GM18861 (cell line): ENCODE results near the gene TSPAN2.
"Not testable (repeated sequence)": the region's sequence is repeated elsewhere in the genome, so short reads cannot be mapped to it uniquely, and the experiment has no call there.

ENCODE experiments used
- ATAC-seq: cut with Tn5 transposase; IDR thresholded peaks from one replicate; pipeline ENCODE4 v1.9.1; 2021; ENCODE audit not compliant: unreplicated experiment

TSPAN2 gene

DNA sequence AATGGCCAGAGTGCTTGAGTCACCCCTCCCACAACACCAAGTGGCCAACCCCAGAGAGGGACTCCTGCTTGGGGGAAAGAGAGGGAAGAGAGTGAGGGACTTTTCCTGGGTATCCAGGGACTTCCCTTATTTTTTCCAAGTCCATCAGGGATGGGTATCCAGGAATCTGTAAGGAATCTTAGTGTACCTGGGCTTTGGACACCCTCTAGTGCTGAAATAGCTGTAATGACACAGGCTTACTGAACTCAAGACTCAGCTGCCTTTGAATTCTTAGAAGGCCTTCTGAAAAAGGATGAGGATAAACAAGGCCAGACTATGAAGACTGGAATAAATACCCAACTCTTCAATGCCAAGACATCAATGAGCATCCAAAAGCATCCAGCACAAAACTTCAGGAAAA is 47.6 kb downstream of the TSPAN2 start:
- ATAC-seq, result no peak

DNA sequence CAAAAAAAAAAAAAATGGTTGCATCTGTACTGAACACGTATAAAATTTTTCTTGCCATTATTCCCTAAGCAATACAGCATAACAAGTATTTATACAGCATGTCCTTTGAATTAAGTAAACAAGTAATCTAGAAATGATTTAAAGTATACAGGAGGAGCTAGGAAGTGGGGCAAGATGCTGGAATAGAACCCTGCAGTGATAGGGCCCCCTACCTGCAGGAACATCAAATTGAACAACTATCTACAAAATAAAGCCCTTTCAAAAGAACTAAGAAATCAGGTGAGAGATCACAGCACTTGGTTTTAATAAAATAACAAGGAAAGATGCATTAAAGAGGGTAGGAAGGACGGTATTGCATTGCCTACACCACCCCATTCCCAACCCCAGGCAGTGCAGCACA is 48.8 kb downstream of the TSPAN2 start:
- no peak for ATAC-seq

DNA sequence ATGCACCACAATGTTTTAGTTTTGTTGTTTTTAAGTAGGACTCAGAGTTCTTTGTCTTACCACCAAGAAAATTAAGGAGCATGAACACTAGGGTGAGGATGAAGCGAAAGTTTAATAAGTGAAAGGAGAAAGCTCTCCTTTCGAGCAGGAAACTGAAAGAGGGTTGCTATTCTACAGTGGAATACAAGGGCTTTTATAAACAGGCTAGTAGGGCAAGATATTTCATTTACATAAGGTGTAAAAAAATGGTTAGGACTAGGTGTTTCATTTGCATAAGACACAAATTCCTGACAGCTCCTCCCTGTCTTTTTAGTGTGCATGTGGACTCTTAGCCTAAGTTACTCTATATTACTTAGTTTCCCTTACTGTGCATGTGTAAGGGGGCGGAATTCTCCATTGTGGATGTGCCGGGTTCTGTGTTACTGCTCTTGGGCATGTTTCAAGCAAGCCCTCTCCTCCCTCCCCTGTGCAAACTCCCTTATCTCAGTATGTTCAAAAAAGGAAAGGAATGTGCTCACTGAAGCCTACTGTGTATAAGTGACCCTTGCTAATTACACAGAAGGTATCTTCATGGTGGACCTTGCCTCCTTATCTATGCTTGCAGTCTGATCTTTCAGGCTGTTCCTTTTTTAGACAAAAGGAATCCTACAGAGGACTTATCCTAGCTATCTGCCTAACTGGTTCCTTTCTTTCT is 52.3 kb downstream of the TSPAN2 start:
- ATAC-seq, result no peak

DNA sequence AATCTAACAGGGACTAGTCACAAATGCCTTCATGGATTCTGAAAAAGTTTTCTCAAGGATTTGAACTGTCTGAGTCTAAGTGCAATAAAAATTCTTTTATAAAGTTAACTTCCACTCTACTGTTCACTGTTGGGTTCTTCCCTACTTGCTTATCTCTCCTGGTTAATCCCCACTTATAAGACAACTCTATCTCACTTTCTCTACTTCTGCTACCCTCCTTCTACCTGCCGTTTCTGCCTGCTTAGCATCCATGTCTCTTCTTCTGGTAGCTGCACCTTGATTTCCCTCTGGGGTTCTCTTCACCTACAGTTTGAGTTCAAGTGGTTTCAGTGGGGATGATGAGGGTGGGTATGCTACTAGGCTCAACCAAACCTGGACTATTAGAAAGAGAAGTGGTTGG is 53.7 kb downstream of the TSPAN2 start:
- no peak for ATAC-seq

DNA sequence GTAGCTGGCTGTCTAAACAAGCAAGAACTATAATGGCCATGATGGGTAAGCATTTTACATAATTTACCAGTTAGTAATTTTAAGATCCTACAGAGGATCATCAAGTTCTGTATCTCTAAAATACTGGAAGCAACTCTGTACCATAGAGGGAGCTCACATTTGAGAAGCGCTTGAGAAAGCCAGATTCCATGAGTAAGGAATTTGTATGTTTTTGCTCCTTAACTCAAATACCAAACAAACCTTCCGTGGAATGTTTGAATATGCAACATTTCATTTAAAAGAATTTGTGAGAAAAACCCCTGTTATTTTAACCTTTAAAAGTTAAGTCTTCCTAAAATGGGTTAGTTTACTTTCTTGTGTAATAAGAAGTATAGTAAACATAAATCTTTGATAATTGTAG is 57.7 kb downstream of the TSPAN2 start:
- no peak for ATAC-seq

DNA sequence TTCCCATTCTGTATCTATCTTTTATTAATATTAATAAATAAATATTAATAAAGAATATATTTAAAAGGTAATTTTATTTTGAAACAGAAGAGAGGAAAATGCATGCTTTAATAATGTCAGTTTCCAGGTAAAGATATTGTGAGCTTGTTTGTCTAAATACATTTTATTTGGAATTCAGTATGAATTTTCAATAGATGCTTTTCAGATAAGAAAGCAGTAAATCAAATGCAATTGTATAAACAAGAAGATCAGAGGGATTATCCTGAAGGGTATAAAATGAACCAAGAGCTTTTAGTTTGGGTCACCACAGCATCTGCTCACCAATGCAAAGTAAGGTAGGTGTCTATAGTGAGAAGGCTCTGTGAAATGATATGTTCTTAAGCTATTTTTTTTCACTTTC is 59.8 kb downstream of the TSPAN2 start, which contains the start of gene TSHB:
Gene TSHB (plus strand): TSS at position 301 of the 400 bp plus-strand sequence. CDS start 3,537 bp downstream, outside the sequence.
- no peak for ATAC-seq

DNA sequence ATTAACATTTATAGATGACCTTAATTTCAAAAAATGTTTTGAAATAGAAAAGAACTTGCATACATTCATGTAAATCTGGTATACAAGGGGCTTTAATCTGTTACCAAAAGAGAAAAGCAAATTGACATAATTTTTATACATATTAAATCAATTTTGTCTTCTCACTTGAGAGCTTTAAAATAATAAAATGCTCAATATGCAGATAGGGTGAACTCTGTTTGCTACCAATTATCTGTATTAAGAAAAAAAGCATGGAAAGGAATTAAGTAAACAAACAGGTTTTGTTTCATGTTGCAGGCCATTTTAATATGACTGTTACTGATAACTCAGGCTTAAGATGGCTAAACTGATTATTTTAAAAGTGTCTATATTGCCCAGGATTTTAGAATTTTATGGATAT is 65.7 kb downstream of the TSPAN2 start:
- ATAC-seq, result no peak

DNA sequence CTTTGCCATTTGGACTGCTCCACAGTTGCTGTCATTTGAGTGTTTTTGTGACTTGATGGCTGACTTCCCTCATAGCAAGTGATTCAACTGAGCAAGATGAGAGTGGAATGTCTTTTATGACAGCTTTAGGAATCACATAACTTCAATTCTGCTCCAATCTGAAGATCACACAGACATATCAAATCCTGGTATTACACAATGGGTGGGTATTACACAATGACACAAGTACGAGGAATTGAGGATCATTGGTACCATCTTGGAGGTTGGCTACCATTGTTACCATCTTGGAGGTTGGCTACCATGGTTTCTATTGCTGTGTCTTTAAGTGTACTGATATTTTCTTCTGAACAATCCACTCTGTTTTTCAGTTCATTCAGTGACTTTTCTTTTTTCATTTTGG is 68.2 kb downstream of the TSPAN2 start:
- no peak for ATAC-seq

DNA sequence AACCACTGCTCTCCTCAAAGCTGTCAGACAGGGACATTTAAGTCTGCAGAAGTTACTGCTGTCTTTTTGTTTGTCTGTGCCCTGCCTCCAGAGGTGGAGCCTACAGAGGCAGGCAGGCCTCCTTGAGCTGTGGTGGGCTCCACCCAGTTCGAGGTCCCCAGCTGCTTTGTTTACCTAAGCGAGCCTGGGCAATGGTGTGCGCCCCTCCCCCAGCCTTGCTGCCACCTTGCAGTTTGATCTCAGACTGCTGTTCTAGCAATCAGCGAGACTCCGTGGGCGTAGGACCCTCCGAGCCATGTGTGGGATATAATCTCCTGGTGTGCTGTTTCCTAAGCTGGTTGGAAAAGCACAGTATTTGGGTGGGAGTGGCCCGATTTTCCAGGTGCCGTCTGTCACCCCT is 69.8 kb downstream of the TSPAN2 start:
- not testable (repeated sequence) for ATAC-seq

DNA sequence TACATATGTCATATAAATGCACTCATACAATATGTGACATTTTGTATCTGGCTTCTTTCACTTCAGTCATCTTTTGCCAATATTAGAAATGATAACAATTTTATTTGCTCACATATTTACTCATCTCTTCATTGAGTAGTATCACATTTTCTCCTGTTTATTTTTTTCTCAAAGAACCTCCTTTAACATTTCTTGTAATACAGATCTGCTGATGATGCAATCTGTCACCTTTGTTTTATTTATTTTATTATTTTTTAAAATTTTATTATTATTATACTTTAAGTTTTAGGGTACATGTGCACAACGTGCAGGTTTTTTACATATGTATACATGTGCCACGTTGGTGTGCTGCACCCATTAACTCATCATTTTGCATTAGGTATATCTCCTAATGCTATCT is 75.5 kb downstream of the TSPAN2 start:
- no peak for ATAC-seq

DNA sequence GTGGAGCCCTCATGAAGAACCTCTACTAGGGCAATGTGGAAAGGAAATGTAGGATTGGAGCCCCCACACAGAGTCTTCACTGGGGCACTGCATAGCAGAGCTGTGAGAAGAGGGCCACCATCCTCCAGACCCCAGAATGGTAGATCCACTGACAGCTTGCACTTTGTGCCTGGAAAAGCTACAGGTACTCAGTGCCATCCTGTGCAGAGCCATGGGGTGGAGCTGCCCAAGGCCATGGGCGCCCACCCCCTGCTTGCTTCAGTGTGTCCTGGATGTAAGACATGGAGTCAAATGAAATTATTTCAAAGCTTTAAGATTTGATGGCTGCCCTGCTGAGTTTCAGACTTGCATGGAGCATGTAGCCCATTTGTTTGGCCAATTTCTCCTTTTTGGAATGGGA is 76.9 kb downstream of the TSPAN2 start:
- ATAC-seq, result no peak

DNA sequence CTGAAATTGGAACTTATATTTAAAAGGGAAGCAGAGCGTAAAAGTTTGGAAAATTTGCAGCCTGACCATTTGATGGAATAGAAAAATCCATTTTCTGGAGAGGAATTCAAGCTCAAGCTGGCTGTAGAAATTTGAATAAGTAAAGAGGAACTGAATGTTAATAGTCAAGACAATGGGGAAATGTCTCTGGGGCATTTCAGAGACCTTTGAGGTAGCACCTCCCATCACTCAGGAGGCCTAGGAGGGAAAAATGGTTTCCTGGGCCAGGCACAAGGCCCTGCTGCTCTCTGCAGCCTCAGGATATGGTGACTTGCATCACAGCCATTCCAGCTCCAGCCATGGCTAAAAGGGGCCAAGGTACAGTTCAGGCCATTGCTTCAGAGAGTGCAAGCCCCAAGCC is 77.3 kb downstream of the TSPAN2 start:
- no peak for ATAC-seq

DNA sequence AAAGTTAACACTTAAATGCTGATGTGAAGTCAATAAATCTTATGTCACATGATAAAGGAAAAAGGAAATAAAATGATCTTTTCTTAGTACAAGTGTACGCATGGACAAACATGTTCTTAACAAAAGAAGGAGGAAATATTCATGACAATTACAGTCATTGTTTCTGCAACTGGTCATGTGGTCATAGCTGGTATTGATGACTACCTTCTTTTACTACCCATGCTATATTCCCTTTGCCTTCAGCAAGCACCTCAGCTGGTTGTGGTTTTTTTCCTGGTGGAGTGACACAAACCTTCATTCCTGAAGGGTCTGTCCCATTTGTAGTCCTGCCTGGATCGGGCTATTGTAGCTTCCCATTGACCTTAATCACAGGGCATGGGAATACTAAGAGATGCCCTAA is 83.1 kb downstream of the TSPAN2 start:
- ATAC-seq, result no peak
